Type B pancreatic cell (in vitro differentiated cells): ENCODE results near the gene TMPRSS2. TPM values are rescaled to one million over a fixed set of nuclear protein-coding genes. Genes with fewer than 3 reads are reported as not detected.

Experiments used
- DNase-seq: peaks from one replicate; pipeline ENCODE4 v3.0.0; 2021; ENCODE audit warnings: mixed read lengths; ENCODE audit not compliant: unreplicated experiment; ENCODE audit errors: extremely low spot score
- H3K27ac Mint-ChIP-seq: 2 replicates; pipeline ENCODE4 v1.8.0; 2021; ENCODE audit warnings: mild to moderate bottlenecking, mixed read lengths
- H3K27me3 Mint-ChIP-seq: 2 replicates; pipeline ENCODE4 v1.8.0; 2021; ENCODE audit warnings: mixed read lengths
- H3K36me3 Mint-ChIP-seq: 2 replicates; pipeline ENCODE4 v1.8.0; 2021; ENCODE audit warnings: mixed read lengths
- H3K4me1 Mint-ChIP-seq: one replicate; pipeline ENCODE4 v1.8.0; 2021; ENCODE audit warnings: mixed read lengths; ENCODE audit not compliant: unreplicated experiment
- H3K4me3 Mint-ChIP-seq: 2 replicates; pipeline ENCODE4 v1.8.0; 2021; ENCODE audit warnings: mild to moderate bottlenecking, mixed read lengths
- H3K9me3 Mint-ChIP-seq: 2 replicates; pipeline ENCODE4 v1.8.0; 2021; ENCODE audit warnings: mixed read lengths
- CTCF ChIP-seq: fragments of 200-600 bp; sonication (generic); conservative IDR thresholded peaks from 2 replicates; pipeline ENCODE4 v1.5.0; 2021; ENCODE audit warnings: antibody characterized with exemption, mild to moderate bottlenecking
- long read RNA-seq: library from polyadenylated mRNA; unstranded; transcript quantifications from one replicate; pipeline ENCODE4 v2.0.0, GENCODE V29; 2020
- total RNA-seq: library from RNA; stranded (reverse); gene quantifications from 2 replicates; pipeline ENCODE4 v1.2.1, GENCODE V29; 2021; ENCODE audit warnings: low replicate concordance

The TMPRSS2 gene
- 82.1 and 91.7 TPM in 2 replicates for total RNA-seq
- long read RNA-seq, transcript TMPRSS2-201 (14 exons, 3,205 nt): major isoform, 19 of 80 reads
- long read RNA-seq, partial matches to known transcripts: 32 of 80 reads
- long read RNA-seq, other reads (novel, unspliced or antisense): 25 of 80 reads

GRCh38 chr21:41507521-41508414, at the start of gene TMPRSS2:
Gene TMPRSS2, minus strand, starts transcription at chr21:41508158. Its CDS starts 10,025 bp downstream, at chr21:41498133.
- no peak for DNase-seq
- peak within 1 kb of the TSS; percentile 86 for H3K4me3 Mint-ChIP-seq
- H3K27me3 Mint-ChIP-seq: peaks cover 69% of the 10 kb centered on the region
- peak within 1 kb of the TSS; percentile 79 for H3K27ac Mint-ChIP-seq
- H3K36me3 Mint-ChIP-seq: no peaks in the 10 kb centered on the region
- H3K9me3 Mint-ChIP-seq: no peaks in the 10 kb centered on the region
- peaks cover 5% of the 10 kb centered on the region for H3K4me1 Mint-ChIP-seq
- TF ChIP-seq CTCF: no peak

GRCh38 chr21:41555057-41555456, 47.1 kb upstream of the TMPRSS2 start:
- Mint-ChIP-seq H3K36me3 (no peaks in the 10 kb centered on the region), H3K4me3 (no peak overlapping the region), H3K9me3 (no peaks in the 10 kb centered on the region), H3K4me1 (peaks cover 20% of the 10 kb centered on the region), H3K27me3 (no peaks in the 10 kb centered on the region), H3K27ac (peak overlapping the region; percentile 62)
- no peak for DNase-seq
- no peak for TF ChIP-seq CTCF

GRCh38 chr21:41552254-41552653, 44.3 kb upstream of the TMPRSS2 start:
- Mint-ChIP-seq H3K36me3 (no peaks in the 10 kb centered on the region), H3K4me3 (no peak overlapping the region), H3K27me3 (peaks cover 4% of the 10 kb centered on the region), H3K27ac (no peak overlapping the region), H3K9me3 (no peaks in the 10 kb centered on the region), H3K4me1 (peaks cover 6% of the 10 kb centered on the region)
- no peak for DNase-seq
- TF ChIP-seq CTCF: no peak

- no peak for TF ChIP-seq CTCF
- Mint-ChIP-seq H3K36me3 (no peaks in the 10 kb centered on the region), H3K4me3 (no peak overlapping the region), H3K4me1 (no peaks in the 10 kb centered on the region), H3K27ac (no peak overlapping the region), H3K9me3 (no peaks in the 10 kb centered on the region), H3K27me3 (peaks cover 4% of the 10 kb centered on the region)
- DNase-seq: no peak
Observed at GRCh38 chr21:41548781-41549180, 40.8 kb upstream of the TMPRSS2 start.

GRCh38 chr21:41547111-41547510, 39.2 kb upstream of the TMPRSS2 start:
- Mint-ChIP-seq H3K4me1 (no peaks in the 10 kb centered on the region), H3K27me3 (peaks cover 4% of the 10 kb centered on the region), H3K9me3 (no peaks in the 10 kb centered on the region), H3K36me3 (no peaks in the 10 kb centered on the region), H3K27ac (no peak overlapping the region), H3K4me3 (no peak overlapping the region)
- no peak for TF ChIP-seq CTCF
- no peak for DNase-seq
